Retinal pigment epithelial cell (primary cell): ENCODE results near the gene KIAA1549.

Experiments
- DNase-seq: peaks from one replicate; pipeline ENCODE4 v3.0.0-alpha.2; 2010; ENCODE audit warnings: low read depth
- H3K4me3 ChIP-seq: 2 replicates; pipeline ENCODE4 v1.5.1; 2011; ENCODE audit warnings: mild to moderate bottlenecking, low read length, control low read depth, moderate library complexity
- TF ChIP-seq, protein P1 (sequence below): conservative IDR thresholded peaks from 2 replicates; pipeline ENCODE4 v1.5.1; 2011; ENCODE audit warnings: low read depth, low read length, control low read depth, inconsistent platforms

KIAA1549 gene

DNA sequence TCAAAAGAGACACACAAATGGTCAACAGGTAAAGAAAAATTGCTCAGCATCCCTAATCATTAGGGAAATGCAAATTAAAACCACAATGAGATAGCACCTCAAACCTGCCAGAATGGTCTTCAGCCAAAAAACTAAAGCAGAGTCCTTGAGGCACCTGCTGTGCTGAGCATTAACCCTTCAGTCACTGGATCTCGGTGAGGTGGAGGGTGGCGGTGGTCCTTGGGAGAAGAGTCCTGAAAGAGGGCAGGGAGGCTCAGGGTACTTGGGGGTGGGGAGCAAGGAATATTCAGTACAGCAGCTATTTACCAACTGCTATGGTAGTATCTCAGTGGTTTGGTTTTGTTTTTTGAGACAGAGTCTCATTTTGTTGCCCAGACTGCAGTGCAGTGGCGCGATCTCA lies 7.1 kb downstream of the KIAA1549 start:
- no peak overlapping the region for H3K4me3 ChIP-seq
- TF ChIP-seq, protein P1, sequence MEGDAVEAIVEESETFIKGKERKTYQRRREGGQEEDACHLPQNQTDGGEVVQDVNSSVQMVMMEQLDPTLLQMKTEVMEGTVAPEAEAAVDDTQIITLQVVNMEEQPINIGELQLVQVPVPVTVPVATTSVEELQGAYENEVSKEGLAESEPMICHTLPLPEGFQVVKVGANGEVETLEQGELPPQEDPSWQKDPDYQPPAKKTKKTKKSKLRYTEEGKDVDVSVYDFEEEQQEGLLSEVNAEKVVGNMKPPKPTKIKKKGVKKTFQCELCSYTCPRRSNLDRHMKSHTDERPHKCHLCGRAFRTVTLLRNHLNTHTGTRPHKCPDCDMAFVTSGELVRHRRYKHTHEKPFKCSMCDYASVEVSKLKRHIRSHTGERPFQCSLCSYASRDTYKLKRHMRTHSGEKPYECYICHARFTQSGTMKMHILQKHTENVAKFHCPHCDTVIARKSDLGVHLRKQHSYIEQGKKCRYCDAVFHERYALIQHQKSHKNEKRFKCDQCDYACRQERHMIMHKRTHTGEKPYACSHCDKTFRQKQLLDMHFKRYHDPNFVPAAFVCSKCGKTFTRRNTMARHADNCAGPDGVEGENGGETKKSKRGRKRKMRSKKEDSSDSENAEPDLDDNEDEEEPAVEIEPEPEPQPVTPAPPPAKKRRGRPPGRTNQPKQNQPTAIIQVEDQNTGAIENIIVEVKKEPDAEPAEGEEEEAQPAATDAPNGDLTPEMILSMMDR = no peak
- no peak for DNase-seq

DNA sequence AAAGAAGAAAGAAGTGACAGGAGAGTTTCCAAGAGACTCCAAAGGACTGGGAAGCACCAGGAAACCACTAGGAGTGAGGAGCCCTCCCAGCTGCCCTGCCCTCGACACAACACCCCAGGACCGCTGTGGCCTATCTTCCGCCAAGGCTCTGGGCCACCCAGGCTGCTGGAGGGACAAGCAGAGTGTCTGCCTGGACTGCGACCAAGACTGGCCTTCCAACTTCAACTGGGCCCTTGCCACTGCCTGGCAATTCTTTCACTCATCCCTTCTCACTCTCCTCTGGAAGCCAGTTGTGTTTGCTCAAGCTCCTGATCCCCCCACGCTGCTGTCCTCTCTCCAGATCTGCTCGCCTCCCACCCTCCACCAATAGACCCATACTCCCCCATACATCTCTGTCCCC lies 10.2 kb downstream of the KIAA1549 start:
- TF ChIP-seq, protein P1 = no peak
- H3K4me3 ChIP-seq = no peak overlapping the region
- DNase-seq = no peak

DNA sequence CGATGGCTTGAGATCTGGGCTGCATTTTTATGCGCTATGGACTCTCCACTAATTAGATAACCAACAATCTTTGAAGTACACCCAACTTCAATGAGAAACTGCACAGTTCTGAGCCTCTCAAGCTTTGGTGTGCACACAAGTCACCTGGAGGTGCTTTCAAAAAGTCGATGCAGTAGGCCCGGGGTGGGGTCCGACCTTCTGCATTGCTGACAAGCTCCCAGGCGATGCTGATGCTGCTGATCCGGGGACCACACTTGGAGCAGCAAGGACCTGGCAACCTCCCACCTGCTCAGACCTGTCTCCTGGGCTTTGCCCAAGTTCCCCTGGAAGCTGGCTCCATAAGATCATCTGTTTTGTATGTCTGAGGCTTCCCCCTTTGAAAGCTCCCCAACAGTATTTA lies 10.7 kb downstream of the KIAA1549 start:
- H3K4me3 ChIP-seq = no peak overlapping the region
- TF ChIP-seq, protein P1 = no peak

DNA sequence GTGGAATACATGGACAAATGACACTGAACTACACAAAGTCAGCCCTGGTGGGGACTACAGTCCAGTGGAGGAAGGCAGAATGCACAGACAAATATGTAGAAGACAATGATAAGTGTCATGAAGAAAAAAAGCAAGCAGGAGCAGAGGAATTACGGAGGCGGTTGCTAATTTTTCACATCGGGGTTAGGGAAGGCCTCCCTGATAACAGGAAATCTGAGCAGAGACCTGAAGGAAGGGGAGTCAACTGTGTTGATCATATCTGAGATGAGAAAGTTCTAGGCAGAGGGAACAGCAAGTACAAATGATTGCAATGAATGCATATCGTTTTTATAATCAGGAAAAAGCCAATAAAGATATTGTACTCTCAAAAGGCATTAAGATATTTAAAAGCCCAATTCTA lies 14.0 kb downstream of the KIAA1549 start:
- no peak overlapping the region for H3K4me3 ChIP-seq
- no peak for DNase-seq
- TF ChIP-seq, protein P1 = no peak

More for the DNA sequence above, 10.7 kb downstream of the KIAA1549 start:
- no peak for DNase-seq

DNA sequence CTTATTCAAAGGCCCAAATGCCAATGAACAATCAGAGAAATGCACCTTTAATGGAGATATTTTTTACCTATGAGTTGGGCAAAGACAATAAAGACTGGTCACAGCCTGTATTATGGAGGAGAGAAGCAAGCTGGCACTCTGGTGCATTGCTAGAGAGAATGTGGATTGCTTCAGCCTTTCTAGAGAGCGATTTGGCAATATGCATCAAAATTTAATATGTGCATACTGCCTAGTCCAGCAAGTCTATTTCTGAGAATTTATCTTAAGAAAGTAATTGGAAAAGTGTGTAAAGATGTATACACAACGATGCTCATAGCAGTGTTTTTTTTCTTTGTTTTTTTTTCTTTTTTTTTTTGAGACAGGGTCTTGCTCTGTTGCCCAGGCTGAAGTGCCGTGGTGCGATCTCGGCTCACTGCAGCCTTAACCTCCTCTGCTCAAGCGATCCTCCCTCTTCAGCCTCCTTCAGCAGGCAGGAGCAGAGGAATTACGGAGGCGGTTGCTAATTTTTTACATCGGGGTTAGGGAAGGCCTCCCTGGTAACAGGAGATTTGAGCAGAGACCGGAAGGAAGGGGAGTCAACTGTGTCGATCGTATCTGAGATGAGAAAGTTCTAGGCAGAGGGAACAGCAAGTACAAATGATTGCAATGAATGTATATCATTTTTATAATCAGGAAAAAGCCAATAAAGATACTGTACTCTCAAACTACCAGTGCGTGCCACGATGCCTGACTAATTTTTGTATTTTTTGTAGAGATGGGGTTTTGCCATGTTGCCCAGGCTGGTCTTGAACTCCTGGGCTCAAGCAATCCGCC lies 16.4 kb downstream of the KIAA1549 start:
- no peak for DNase-seq
- TF ChIP-seq, protein P1 = no peak
- H3K4me3 ChIP-seq = no peak overlapping the region

DNA sequence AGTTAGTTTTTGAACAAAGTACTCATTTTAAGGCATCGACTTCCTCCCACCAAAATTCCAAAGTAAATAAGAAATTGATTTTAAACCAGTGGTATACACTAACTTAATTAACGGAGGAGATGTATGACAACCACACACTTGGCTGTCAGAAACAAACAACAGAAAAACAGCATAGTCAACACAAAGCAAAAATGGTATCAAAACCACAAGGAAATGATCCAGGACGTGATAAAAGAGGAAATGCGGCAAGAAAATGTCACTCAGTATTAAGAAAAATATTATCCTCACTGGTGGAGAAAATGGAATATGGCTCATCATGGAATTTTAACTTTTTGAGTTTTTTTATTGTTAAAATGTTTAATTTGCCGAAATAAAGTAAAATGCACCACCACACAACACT lies 17.5 kb downstream of the KIAA1549 start:
- TF ChIP-seq, protein P1 = no peak
- no peak for DNase-seq
- no peak overlapping the region for H3K4me3 ChIP-seq
